Stimulated activated CD8-positive, alpha-beta memory T cell treated with anti-CD3 and anti-CD28 coated beads, Interleukin-7, amount 100 ng/mL, for 4 hours (primary cell): ENCODE results near the gene PSMA7.
"Not testable (repeated sequence)": the region's sequence is repeated elsewhere in the genome, so short reads cannot be mapped to it uniquely, and the experiment has no call there.

ENCODE experiments used
- DNase-seq, 2 donors: peaks; one replicate each; pipeline ENCODE4 v3.0.0-alpha.2; 2020; ENCODE audit warnings: low read depth in 2 of 2

Gene PSMA7

GRCh38 chr20:62155428-62156253 is 12.4 kb upstream of the PSMA7 start:
- no peak for DNase-seq

- DNase-seq: no peak
These were observed 8.7 kb upstream of the PSMA7 start for GRCh38 chr20:62151835-62152364.

GRCh38 chr20:62151225-62151624 is 8.0 kb upstream of the PSMA7 start:
- no peak for DNase-seq

- no peak for DNase-seq
These were observed 7.0 kb upstream of the PSMA7 start for GRCh38 chr20:62150310-62150575.

GRCh38 chr20:62149532-62150309 is 6.5 kb upstream of the PSMA7 start:
- DNase-seq: no peak

- DNase-seq: no peak
These were observed 5.7 kb upstream of the PSMA7 start for GRCh38 chr20:62148908-62149314.

- not testable (repeated sequence) for DNase-seq
These were observed 5.2 kb upstream of the PSMA7 start for GRCh38 chr20:62148383-62148782.

- no peak for DNase-seq
These were observed 4.3 kb upstream of the PSMA7 start for GRCh38 chr20:62147528-62147927.

- DNase-seq: no peak
These were observed 3.9 kb upstream of the PSMA7 start for GRCh38 chr20:62147125-62147524.

GRCh38 chr20:62146019-62146755 is 3.0 kb upstream of the PSMA7 start:
- DNase-seq: no peak

GRCh38 chr20:62145688-62146018 is 2.5 kb upstream of the PSMA7 start:
- DNase-seq: no peak

- DNase-seq: peak in 1 of 2 donors; percentile 50
These were observed 997 bp upstream of the PSMA7 start for GRCh38 chr20:62143957-62144825.

GRCh38 chr20:62142252-62143080 is 728 bp downstream of the PSMA7 start:
- DNase-seq: no peak

GRCh38 chr20:62141397-62142251 is 1.6 kb downstream of the PSMA7 start:
- DNase-seq: no peak

- DNase-seq: no peak
These were observed 2.2 kb downstream of the PSMA7 start for GRCh38 chr20:62141043-62141396.

GRCh38 chr20:62139636-62140035 is 3.6 kb downstream of the PSMA7 start:
- no peak for DNase-seq

- no peak for DNase-seq
These were observed 4.3 kb downstream of the PSMA7 start for GRCh38 chr20:62138912-62139311.

GRCh38 chr20:62138204-62138543 is 5.0 kb downstream of the PSMA7 start:
- DNase-seq: no peak

GRCh38 chr20:62137478-62138203 is 5.6 kb downstream of the PSMA7 start:
- no peak for DNase-seq
